ENCODE results near the gene MUL1.
"Not testable (repeated sequence)": the region's sequence is repeated elsewhere in the genome, so short reads cannot be mapped to it uniquely, and the experiment has no call there.

MUL1 gene

DNA sequence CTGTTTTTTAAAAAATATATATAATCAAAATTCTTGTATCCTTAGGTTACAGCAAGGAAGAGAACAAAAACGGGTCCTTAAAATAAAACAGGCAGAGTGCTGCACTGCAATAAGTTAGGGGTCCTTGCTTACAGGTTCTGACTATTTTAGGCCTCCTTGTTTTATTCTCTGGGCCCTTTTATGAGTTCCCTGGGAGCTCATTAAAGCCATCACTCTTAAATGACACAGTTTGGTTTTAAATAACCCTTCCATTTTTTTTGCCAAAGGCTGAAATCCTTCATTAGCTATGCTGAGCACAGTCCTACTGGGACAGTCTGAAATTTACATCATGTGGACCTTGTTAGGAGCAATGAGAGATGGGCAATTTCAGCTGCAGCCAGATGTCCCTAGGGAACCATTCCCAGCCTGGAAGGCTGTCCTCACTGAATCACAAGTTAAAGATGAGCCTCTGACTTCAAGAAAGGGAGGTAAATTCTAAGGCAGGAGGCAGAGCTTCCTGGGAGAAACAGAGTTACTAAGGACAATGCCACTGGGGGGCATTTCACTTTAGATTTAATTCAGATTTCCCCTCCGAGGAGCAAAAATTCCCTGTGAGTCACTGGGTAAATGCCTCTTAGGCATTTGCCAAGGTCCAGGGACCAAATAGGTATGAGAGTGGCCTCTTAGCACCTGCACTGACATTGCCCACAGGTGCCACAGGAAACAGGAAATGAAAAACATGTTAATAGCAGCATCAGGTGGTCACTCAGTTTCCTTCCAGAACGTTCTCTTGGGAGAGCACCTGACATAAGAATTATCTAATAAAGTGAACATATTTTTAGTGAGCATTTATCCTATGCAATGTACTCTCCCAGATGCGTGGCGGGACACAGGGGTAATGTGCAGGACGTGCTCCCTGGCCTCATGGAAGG, 3.8 kb upstream of the MUL1 start:
- DNase-seq, result no peak

DNA sequence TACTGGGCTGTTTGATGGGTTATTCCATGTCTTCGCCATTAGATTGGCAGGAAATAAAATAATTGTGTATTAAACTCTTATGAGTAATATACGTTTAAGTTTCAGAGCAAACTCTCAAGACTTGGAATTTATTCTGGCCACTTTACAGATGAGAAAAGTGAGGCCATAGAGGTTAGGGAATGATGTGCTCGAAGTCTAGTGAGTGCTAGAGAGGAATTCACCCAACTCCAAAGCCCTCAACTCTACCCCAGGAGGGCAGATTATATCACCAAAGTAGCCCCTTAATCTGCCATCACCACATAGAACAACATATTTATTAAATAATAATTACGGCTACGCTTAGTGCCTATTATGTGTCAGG, 440 bp upstream of the MUL1 start:
- DNase-seq, result no peak

DNA sequence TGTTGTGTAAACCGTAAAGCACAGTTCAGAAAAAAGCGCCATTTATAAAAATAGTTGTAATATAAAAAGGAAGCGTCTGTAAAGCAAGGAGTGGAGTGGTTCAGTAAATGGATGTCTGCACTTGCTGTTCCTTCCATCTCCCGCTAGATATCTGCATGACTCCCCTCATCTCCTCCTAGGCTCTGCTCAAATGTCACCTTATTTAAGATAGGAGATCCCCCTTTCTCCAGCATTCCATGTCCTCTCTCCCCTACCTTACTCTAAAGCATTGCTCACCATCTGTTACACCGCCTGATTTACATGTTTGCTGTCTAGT, 745 bp downstream of the MUL1 start:
- DNase-seq, result no peak

DNA sequence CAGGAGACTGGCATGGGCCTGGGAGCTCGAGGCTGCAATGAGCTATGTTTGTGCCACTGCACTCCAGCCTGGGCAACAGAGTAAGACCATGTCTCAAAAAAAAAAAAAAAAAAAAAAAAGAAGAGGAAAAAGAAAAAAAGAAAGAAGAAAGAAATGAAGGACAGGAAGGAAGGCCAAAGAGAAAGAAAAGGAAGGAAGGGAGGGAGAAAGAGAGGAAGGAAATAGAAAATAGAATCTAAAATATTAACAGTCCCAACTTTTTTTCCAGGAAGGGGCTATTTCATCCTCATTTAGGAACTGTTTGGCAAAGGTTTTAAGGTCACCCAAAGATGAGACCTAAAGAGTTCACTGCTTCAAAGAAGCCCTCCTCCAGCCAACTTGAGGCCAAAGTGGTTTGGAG, 2.5 kb downstream of the MUL1 start:
- DNase-seq, result no peak

DNA sequence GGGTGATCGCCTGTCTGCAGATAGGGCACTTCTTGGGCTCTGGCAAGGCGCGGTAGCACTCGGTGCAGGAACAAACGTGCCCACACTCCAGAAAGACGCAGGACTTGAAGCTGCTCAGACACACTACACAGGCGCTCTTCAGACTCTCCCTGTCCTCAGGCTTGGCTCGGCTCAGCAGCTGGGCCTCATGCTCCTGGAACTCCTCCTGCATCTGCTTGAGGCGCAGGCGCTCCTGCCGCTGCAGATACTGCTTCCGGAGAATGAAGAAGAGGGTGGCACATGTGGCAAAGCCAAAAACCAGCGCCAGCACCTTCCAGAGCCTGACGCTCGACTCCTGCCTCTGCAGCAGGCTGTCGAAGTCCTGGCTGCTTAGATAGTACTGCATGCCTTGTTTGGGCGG, 7.2 kb downstream of the MUL1 start:
- DNase-seq, result no peak

DNA sequence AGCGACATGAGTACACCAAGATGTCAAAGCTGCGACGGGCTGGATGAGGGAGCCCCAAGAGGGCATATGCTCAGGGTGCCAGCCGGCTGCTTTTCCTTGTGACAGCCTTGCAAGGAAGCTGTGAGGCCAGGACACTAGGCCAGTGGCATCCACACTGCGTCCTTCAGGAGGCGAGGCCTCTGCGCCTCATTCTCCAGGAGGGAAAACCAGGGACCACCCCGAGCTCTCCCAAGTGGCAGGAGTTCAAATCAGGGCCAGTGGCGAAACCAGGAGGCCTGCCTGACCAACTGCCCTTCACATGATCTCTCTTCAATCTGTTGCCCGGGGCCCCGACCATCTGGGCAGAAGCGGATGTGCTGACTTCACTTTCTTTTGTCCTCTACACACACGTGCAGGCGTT, 8.2 kb downstream of the MUL1 start:
- no peak for DNase-seq

DNA sequence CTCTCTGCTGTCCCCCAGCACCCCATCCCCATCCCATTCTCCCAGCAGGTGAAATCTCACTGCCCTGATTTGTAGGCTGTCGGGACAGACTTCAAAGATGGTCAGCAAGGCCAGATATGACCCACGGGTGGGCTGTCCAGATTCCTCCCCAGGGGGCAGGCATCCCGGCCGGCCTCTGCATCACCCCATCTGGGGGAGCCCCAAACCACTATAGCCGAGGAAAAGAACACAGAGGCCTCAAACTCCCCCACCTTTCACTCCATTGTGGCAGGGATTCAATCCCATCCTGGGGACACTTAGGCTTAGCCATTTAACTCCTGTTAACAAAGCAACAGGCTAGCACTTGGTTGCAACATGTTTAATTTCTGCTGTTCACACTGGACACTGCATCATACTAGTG, 8.8 kb downstream of the MUL1 start:
- no peak for DNase-seq

DNA sequence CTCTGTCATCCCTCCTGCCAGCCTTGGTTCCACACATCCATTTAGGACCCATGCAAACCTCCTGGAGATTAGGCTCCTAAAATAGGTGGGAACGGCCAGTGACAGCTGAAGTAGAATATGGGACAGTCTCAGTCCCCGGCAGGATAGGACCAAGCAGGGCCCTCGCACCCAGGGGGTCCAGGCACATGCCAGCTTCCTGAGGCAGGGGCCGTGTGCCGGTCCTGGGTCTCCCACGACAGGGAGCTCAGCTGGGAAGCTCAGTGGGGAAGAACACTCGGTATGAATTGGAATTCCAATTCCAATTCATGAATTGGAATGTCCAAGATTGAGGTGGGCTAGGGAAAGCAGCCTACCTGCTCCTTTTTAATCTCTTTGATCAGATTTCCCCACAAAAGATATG, 9.8 kb downstream of the MUL1 start:
- DNase-seq, result no peak

DNA sequence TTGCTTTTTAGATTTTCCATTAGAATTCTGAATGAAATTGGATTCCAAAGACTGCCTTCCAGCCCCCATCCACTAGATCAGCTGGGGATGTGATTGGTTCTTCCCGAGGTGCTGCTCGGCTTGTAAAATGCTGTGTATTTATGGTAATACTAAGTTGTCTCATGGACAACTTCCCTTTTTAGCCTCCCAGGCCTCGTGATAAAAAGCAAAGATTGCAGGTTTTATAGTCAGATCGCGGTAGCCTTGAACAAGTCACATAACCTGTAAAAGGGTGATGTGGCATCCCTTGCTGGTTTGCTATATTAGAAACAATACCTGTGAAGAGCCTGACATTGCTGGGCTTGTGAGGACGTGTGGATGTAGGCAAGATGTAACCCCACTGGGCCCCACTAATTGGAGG, 10.4 kb downstream of the MUL1 start:
- DNase-seq, result no peak

DNA sequence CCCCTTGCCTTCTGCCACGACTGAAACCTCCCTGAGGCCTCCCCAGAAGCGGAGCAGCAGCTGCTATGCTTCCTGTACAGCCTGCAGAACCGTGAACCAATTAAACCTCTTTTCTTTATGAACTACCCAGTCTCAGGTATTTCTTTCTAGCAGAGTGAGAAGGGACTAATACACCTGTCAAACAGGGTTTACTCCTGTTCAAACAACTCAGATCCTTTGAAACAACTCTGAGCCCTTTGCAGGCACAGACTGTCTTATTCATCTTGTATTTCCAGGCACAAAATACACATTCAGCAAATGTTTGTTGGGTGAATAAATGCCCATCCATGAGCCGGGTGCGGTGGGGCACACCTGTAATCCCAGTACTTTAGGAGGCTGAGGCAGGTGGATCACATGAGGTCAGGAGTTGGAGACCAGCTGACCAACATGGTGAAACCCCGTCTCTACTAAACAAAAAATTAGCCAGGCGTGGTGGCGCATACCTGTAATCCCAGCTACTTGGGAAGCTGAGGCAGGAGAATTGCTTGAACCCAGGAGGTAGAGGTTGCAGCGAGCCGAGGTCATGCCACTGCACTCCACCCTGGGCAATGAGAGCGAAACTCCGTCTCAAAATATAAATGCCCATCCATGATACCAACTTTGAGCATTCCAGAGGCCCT, 11.1 kb downstream of the MUL1 start:
- DNase-seq, result not testable (repeated sequence)

DNA sequence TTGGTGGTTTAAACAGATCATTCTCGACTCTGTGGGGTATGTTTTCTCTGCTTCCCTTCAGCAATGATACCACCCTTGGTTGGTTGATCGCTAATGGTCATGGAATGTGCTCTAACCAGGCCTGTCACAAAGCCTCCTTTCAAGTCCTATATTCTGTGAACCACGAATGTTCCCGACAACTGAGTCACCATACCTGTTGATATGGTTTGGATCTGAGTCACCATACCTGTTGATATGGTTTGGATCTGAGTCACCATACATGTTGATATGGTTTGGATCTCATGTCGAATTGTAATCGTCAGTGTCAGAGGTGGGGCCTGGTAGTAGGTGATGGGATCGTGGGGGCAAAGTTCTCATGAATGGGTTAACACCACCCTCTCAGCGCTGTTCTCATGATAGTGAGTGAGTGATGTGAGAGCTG, 11.7 kb downstream of the MUL1 start:
- DNase-seq, result no peak

DNA sequence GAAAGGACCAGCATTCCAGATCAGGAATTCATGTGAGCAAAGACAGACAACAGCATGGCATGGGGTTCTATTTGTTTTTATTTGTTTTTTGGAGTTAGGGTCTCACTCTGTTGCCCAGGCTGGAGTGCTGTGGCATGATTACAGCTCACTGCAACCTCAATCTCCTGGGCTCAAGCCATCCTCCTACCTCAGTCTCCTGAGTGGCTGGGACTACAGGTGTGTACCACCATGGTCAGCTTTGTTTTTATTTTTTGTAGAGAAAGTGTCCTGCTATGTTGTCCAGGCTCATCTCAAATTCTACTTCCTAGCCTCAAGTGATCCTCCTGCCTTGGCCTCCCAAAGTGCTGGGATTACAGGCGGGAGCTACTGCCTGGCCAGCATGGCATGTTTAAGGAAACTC, 12.3 kb downstream of the MUL1 start:
- no peak for DNase-seq

DNA sequence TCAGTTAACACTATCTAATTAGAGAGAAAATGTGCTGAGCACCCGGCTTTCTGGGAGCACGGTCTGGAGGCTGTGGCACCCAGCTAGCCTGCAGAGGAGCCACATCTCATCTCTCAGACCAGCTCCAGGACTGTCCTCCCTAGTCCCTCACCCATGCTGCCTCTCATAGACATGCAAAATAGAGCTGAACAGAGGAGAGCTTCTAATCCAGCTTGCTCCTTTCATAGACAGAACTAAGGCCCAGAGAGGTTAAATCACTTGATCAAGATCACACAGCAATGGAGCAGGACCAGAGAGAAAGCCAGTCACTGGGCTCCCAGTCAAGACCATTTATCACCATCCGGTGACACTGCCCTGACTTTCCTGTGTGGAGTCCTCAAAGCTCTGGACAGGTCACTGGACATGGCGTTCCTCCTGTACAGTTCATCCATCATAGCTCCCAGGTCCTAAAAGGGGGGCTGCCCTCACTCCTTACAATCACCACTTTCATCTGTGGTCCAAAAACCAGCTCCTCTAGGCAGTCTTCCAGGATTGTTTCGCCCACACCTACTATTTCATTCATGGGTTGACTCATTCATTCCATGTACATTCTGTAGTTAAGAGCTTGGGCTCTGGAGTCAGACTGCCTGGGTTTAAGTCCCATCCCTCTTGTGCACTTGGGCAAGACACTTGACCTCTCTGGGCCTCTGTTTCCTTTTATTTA, 13.2 kb downstream of the MUL1 start:
- DNase-seq, result no peak

DNA sequence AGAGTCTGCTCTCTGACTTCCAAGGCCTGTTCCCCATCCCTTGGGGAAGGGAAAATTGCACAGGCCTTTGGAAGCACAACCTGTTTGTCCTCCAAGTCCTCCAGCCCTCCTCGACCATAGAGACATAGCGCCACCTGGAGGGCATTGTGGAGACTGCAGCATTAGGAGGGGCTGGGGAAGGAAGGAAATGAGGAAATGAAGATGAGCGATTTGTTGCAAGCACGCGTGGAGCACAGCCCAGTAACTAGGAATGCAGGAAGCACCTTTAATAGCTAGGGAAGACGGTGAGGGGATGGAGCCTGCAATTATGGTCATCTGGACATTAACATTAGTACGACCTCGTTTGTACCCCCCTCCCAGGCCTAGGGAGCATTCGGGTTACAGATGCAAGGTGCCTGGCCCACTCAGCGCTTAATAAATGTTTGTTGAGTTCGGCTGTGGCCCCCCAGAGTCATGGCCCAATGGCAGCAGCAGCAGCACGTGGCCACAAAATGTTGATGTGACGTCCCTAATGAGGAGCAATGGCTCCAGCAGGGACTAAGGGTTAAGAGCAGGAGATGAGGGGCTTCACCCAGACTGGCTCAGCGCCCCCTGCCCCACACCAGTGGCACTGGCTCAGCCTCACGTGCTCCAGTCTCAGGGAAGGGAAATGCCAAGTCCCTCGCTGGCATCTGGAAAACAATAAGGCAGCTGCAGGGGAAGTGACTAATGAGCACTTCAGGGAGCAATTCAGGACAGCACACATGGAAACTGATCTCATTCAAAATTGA, 13.9 kb downstream of the MUL1 start:
- peak; percentile 83 for DNase-seq

DNA sequence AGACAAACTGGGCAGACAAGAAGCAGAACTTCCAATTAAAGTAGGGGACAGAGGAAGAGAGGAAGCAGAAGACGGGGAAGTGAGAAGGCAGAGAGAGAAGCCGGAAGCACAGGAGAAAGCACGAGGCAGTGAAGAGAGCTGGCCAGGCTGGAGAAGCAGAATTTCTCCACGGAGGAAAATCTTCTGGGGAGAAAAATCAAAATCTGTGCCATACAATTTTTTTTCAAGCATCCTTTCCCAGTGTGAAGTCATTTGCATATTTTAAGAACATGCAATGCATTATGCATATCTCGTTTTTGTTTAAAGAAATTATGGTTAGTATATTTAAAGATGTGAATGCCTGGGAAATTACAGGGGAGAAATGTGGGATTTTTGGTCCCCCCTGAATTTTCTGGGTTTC, 14.6 kb downstream of the MUL1 start:
- DNase-seq, result no peak

DNA sequence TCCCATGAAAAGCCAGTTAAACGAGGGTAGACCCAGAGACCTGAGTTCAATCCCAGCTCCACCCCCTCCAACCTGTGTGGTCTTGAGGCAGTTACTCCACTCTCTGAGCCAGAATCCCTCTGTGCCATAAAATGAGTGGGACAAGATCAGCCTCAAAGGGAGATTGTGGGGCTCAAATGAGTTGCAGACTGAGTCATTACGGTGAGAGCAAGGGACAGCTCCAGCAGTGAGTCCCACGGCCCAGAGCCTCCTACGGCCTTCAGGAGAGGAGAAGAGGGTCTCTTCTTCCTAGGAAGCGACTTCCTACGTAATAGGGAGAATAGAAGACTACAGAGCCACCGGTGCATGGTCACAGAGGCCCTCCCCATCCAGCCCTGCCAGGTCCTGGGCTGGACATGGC, 15.2 kb downstream of the MUL1 start:
- no peak for DNase-seq

DNA sequence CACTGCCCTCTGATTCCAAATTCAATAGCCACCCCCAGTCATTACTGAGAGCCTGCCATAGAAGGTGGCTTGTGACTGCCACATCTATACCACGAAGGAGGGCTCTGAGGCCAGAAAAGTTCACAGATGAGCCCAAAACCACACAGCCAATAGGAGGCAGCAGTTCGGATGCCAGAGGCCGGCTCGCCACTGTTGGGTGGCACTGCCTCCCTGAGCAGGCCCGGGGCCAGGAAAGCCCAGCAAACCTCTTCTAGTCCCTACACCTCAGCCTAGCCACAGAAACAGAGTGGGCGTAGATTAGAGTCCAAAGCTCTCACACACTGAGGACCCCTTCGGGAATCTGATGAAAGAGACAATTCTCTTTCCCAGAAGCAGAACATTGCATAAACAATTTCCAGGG, 16.1 kb downstream of the MUL1 start:
- no peak for DNase-seq

DNA sequence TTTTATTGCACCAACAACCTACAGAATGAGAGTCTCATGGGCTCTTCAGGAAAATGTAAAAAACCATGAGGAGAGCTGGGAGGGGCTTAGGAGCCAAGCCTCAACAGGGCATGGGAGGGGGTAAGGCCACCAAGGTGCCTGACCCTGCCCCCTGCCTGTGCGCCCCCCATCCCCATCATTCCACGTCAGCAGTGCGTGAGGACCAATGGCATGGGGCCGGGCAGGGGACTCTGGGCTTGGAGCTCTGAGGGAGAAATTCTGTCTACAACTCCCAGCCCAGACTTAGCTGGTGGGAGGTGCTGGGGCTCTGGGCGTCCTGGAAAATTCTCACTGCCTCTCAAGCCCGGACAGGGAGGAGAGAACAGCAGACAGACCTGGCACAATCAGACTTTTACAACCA, 16.8 kb downstream of the MUL1 start:
- no peak for DNase-seq

DNA sequence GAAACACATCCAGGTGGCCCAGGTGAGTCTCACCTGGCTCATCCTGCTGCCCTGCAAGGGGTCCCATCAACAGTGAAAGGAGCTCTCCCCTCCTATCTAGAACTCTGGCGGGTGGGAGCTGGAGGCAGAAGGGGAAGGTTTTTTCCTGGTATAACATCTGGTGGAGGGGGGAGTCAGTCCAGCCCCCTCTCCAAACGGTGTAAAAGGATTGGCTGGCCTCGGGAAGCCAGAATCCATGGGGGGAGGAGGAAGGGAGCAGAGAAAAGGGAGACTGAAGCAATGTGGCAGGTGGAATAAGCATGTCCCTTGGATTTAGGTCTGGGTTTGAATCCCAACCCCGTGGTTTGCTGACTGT, 20.7 kb downstream of the MUL1 start:
- DNase-seq, result no peak

DNA sequence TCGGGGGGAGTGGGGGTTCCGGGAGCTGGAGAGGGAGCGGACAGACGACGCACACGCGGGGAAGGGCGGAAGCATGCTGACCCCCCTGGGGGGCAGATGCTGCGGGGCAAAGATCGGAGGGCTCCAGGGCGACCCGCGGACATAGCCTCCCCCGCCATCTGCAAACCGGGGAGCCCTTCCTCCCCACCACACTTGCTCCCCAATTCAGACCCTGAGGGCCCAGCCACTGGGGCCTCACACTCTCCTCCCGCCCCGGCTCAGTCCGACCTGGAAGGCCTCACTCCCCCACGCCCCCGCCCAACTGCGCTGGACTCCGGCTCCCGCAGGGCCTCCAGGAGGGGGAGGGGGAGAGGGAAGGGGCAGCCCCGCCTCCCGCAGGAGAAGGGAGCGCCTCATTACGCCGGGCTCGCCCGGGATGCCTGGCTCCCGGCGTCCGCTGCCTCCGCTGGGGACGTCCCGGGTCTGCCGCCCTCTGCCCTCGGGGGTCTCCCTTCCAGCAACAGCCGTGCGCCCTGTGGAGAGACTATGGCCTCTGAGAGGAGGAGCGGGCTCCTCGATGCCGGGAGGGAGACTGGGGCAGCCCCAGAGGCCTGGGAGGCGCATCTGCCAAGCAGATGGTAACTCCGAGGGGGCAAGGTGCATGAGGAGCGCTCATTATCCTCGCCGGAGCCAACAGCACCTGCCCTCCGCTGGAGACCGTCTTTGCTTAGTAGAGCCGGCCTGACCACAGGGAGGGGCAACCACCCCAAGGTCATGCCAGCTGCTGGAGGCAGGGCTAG, 21.3 kb downstream of the MUL1 start:
- peak; percentile 92 for DNase-seq

DNA sequence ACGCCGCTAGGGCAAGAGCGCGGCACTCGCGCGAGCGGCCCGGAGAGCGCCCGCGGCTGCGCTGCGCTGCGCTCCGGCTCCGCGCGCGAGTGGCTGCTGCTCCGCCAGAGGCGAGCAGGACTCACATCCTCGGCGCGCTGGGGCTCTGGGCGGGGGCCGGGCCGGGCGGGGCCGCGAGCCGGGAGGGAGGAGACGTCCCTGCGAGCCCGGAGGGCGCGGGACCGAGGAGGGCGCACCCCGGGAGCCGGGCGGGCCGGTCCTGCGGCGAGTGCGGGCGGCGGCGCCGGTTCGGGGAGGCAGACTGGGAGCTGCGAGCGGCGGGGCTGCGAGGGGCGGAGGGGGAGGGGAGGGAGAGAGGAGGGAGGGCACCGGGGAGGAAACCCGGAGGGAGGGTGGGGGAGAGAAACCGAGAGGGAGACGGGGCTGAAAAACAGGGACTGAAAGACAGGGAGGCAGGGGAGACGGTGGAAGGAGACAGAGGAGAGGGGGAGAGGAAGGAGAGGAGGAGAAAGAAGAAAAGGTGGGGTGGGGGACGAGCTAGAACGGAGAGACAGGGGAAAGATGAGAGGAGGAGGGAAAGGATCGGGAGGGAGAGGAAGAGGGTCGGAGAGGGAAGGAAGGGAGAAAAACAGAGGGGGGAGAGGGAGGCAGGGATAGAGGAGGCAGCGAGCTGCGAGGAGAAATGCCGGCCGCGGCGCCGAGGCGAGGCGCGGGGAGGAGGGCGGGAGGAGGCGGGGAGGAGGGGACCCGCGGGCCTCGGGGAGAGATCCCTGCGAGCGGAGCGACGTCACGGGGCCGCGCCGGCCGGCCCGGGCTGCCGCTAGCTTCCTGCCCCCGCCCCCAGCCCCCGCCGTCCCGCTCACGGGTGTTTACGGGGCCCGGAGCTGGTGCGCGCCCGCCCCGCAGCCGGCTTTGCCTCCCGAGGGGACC, 22.2 kb downstream of the MUL1 start, which contains the start of gene CAMK2N1:
CAMK2N1 (minus strand) TSS at position 684 of the 930 bp plus-strand sequence. CDS start 831 bp downstream, outside the sequence.
- DNase-seq, result peak; percentile 55
